ENCODE data around the gene INMT.

The INMT gene

GRCh38 chr7:30782690-30783089 is 30.8 kb downstream of the INMT start:
- Histone ChIP-seq H2BK12ac (ENCODE audit: low read length) (no peak overlapping the region), H3K79me2 (ENCODE audit: control insufficient read depth, insufficient read depth, low read length, poor library complexity) (no peaks in the 10 kb centered on the region), H3K9ac (ENCODE audit: low read length) (no peak overlapping the region), H3K4me2 (ENCODE audit: low read length) (no peak overlapping the region), H3K18ac (ENCODE audit: low read length) (no peak overlapping the region), H3K9me3 (ENCODE audit: insufficient read depth, low read depth, low read length) (no peaks in the 10 kb centered on the region), H2AFZ (ENCODE audit: insufficient read depth, low read length, poor library complexity) (no peak overlapping the region), H3K27me3 (ENCODE audit: insufficient read depth, low read length) (no peaks in the 10 kb centered on the region), H2AK5ac (ENCODE audit: low read length) (no peak overlapping the region), H3K79me1 (ENCODE audit: low read length) (no peaks in the 10 kb centered on the region), H3K4ac (ENCODE audit: low read depth, low read length) (no peak overlapping the region), H3K14ac (ENCODE audit: low read length) (no peak overlapping the region), H2BK5ac (ENCODE audit: low read depth, low read length, poor library complexity) (no peak overlapping the region), H3K23ac (ENCODE audit: low read length) (no peak overlapping the region), H4K12ac (ENCODE audit: low read depth, low read length) (no peak overlapping the region), H2BK120ac (ENCODE audit: insufficient read depth, low read length, poor library complexity) (no peak overlapping the region), H4K91ac (ENCODE audit: low read depth, low read length) (no peak overlapping the region), H4K8ac (ENCODE audit: low read depth, low read length) (no peak overlapping the region), H3K36me3 (ENCODE audit: control insufficient read depth in 1 of 2, insufficient read depth in 2 of 2, low read length in 2 of 2) (peaks cover 8 to 18% of the 10 kb centered on the region in 2 experiments), H3K27ac (ENCODE audit: low read depth, low read length) (no peak overlapping the region), H3K4me1 (ENCODE audit: control insufficient read depth in 1 of 2, insufficient read depth in 2 of 2, low read length in 2 of 2) (no peaks in the 10 kb centered on the region), H3K4me3 (ENCODE audit: low read depth, low read length) (no peak overlapping the region)
- DNase-seq: no peak

- no peak overlapping the region for H4K91ac ChIP-seq (ENCODE audit: low read depth, low read length)
- WGBS (ENCODE audit: extremely low coverage, insufficient coverage, insufficient read length): no CpG with 5 or more reads among the region's 9 CpGs
- H3K4me1 ChIP-seq (ENCODE audit: control insufficient read depth in 1 of 2, insufficient read depth in 2 of 2, low read length in 2 of 2): no peaks in the 10 kb centered on the region
- H3K4ac ChIP-seq (ENCODE audit: low read depth, low read length): no peak overlapping the region
- no peaks in the 10 kb centered on the region for H3K27me3 ChIP-seq (ENCODE audit: insufficient read depth, low read length)
- no peak overlapping the region for H3K14ac ChIP-seq (ENCODE audit: low read length)
- H3K79me1 ChIP-seq (ENCODE audit: low read length): no peaks in the 10 kb centered on the region
- H3K9me3 ChIP-seq (ENCODE audit: insufficient read depth, low read depth, low read length): no peaks in the 10 kb centered on the region
- H3K9ac ChIP-seq (ENCODE audit: low read length): no peak overlapping the region
- no peak overlapping the region for H3K4me2 ChIP-seq (ENCODE audit: low read length)
- H3K4me3 ChIP-seq (ENCODE audit: low read depth, low read length): no peak overlapping the region
- no peak overlapping the region for H2BK120ac ChIP-seq (ENCODE audit: insufficient read depth, low read length, poor library complexity)
- no peak overlapping the region for H3K23ac ChIP-seq (ENCODE audit: low read length)
- no peak overlapping the region for H2BK5ac ChIP-seq (ENCODE audit: low read depth, low read length, poor library complexity)
- H3K36me3 ChIP-seq (ENCODE audit: control insufficient read depth in 1 of 2, insufficient read depth in 2 of 2, low read length in 2 of 2): peaks cover 10 to 17% of the 10 kb centered on the region in 2 experiments
- H3K18ac ChIP-seq (ENCODE audit: low read length): no peak overlapping the region
- no peak overlapping the region for H4K12ac ChIP-seq (ENCODE audit: low read depth, low read length)
- H3K27ac ChIP-seq (ENCODE audit: low read depth, low read length): no peak overlapping the region
- H3K79me2 ChIP-seq (ENCODE audit: control insufficient read depth, insufficient read depth, low read length, poor library complexity): no peaks in the 10 kb centered on the region
- H4K8ac ChIP-seq (ENCODE audit: low read depth, low read length): no peak overlapping the region
- DNase-seq: no peak
- H2AFZ ChIP-seq (ENCODE audit: insufficient read depth, low read length, poor library complexity): no peak overlapping the region
- no peak overlapping the region for H2AK5ac ChIP-seq (ENCODE audit: low read length)
- H2BK12ac ChIP-seq (ENCODE audit: low read length): no peak overlapping the region
These were observed 33.9 kb downstream of the INMT start for GRCh38 chr7:30785786-30786185.

- H2AFZ ChIP-seq (ENCODE audit: insufficient read depth, low read length, poor library complexity): no peak overlapping the region
- H3K4me2 ChIP-seq (ENCODE audit: low read length): no peak overlapping the region
- H3K9ac ChIP-seq (ENCODE audit: low read length): no peak overlapping the region
- no peak overlapping the region for H4K8ac ChIP-seq (ENCODE audit: low read depth, low read length)
- DNase-seq: no peak
- H3K23ac ChIP-seq (ENCODE audit: low read length): no peak overlapping the region
- H3K36me3 ChIP-seq (ENCODE audit: control insufficient read depth in 1 of 2, insufficient read depth in 2 of 2, low read length in 2 of 2): peaks cover 14 to 15% of the 10 kb centered on the region in 2 experiments
- no peak overlapping the region for H4K91ac ChIP-seq (ENCODE audit: low read depth, low read length)
- H3K79me2 ChIP-seq (ENCODE audit: control insufficient read depth, insufficient read depth, low read length, poor library complexity): no peaks in the 10 kb centered on the region
- H2BK5ac ChIP-seq (ENCODE audit: low read depth, low read length, poor library complexity): no peak overlapping the region
- no peak overlapping the region for H2BK12ac ChIP-seq (ENCODE audit: low read length)
- H2AK5ac ChIP-seq (ENCODE audit: low read length): no peak overlapping the region
- H3K27ac ChIP-seq (ENCODE audit: low read depth, low read length): no peak overlapping the region
- no peaks in the 10 kb centered on the region for H3K27me3 ChIP-seq (ENCODE audit: insufficient read depth, low read length)
- H3K4me3 ChIP-seq (ENCODE audit: low read depth, low read length): no peak overlapping the region
- H2BK120ac ChIP-seq (ENCODE audit: insufficient read depth, low read length, poor library complexity): no peak overlapping the region
- WGBS (ENCODE audit: extremely low coverage, insufficient coverage, insufficient read length): no CpG with 5 or more reads among the region's 1 CpG
- H3K14ac ChIP-seq (ENCODE audit: low read length): no peak overlapping the region
- H3K79me1 ChIP-seq (ENCODE audit: low read length): no peaks in the 10 kb centered on the region
- no peaks in the 10 kb centered on the region for H3K4me1 ChIP-seq (ENCODE audit: control insufficient read depth in 1 of 2, insufficient read depth in 2 of 2, low read length in 2 of 2)
- H4K12ac ChIP-seq (ENCODE audit: low read depth, low read length): no peak overlapping the region
- H3K4ac ChIP-seq (ENCODE audit: low read depth, low read length): no peak overlapping the region
- no peaks in the 10 kb centered on the region for H3K9me3 ChIP-seq (ENCODE audit: insufficient read depth, low read depth, low read length)
- no peak overlapping the region for H3K18ac ChIP-seq (ENCODE audit: low read length)
These were observed 35.6 kb downstream of the INMT start for GRCh38 chr7:30787486-30787885.

- no peak overlapping the region for H4K8ac ChIP-seq (ENCODE audit: low read depth, low read length)
- no peak overlapping the region for H2BK5ac ChIP-seq (ENCODE audit: low read depth, low read length, poor library complexity)
- H2AK5ac ChIP-seq (ENCODE audit: low read length): no peak overlapping the region
- no peak overlapping the region for H2AFZ ChIP-seq (ENCODE audit: insufficient read depth, low read length, poor library complexity)
- H3K4me2 ChIP-seq (ENCODE audit: low read length): no peak overlapping the region
- H3K79me1 ChIP-seq (ENCODE audit: low read length): no peaks in the 10 kb centered on the region
- no peak overlapping the region for H4K91ac ChIP-seq (ENCODE audit: low read depth, low read length)
- H3K4me1 ChIP-seq (ENCODE audit: control insufficient read depth in 1 of 2, insufficient read depth in 2 of 2, low read length in 2 of 2): no peaks in the 10 kb centered on the region
- no peak overlapping the region for H3K27ac ChIP-seq (ENCODE audit: low read depth, low read length)
- no peaks in the 10 kb centered on the region for H3K9me3 ChIP-seq (ENCODE audit: insufficient read depth, low read depth, low read length)
- no peak overlapping the region for H2BK120ac ChIP-seq (ENCODE audit: insufficient read depth, low read length, poor library complexity)
- H3K4me3 ChIP-seq (ENCODE audit: low read depth, low read length): no peak overlapping the region
- no peak overlapping the region for H2BK12ac ChIP-seq (ENCODE audit: low read length)
- H3K4ac ChIP-seq (ENCODE audit: low read depth, low read length): no peak overlapping the region
- no peaks in the 10 kb centered on the region for H3K79me2 ChIP-seq (ENCODE audit: control insufficient read depth, insufficient read depth, low read length, poor library complexity)
- no peaks in the 10 kb centered on the region for H3K27me3 ChIP-seq (ENCODE audit: insufficient read depth, low read length)
- H3K36me3 ChIP-seq (ENCODE audit: control insufficient read depth in 1 of 2, insufficient read depth in 2 of 2, low read length in 2 of 2): peaks cover 14 to 15% of the 10 kb centered on the region in 2 experiments
- no peak overlapping the region for H4K12ac ChIP-seq (ENCODE audit: low read depth, low read length)
- no peak overlapping the region for H3K23ac ChIP-seq (ENCODE audit: low read length)
- no peak overlapping the region for H3K18ac ChIP-seq (ENCODE audit: low read length)
- no CpG with 5 or more reads among the region's 11 CpGs for WGBS (ENCODE audit: extremely low coverage, insufficient coverage, insufficient read length)
- H3K14ac ChIP-seq (ENCODE audit: low read length): no peak overlapping the region
- no peak for DNase-seq
- no peak overlapping the region for H3K9ac ChIP-seq (ENCODE audit: low read length)
These were observed 36.9 kb downstream of the INMT start for GRCh38 chr7:30788640-30789333.

Data from trophoblast cell (in vitro differentiated cells and primary cell).